Naive thymus-derived CD4-positive, alpha-beta T cell (primary cell): Measurements from ENCODE around the gene PRKAG2. TPM values are rescaled to one million over a fixed set of nuclear protein-coding genes. Genes with fewer than 3 reads are reported as not detected.

Source experiments
- ATAC-seq: fragments of 150-1000 bp; cut with Tn5 transposase; 2 replicates; pipeline ENCODE4 v1.10.0; 2021; ENCODE audit warnings: mild to moderate bottlenecking, moderate library complexity
- CTCF ChIA-PET: fragments of 350-600 bp; sonication (Branson Sonifier 250); formaldehyde crosslinking; loops from one replicate; lab custom pipeline; 2021; ENCODE audit warnings: antibody characterized with exemption; lab: Charles Lee
- POLR2A ChIA-PET: fragments of 350-600 bp; sonication (Branson Sonifier 250); formaldehyde crosslinking; loops from one replicate; lab custom pipeline; 2021; ENCODE audit warnings: antibody characterized with exemption, inconsistent platforms; lab: Charles Lee
- DNase-seq, 9 donors: peaks; one replicate each; pipeline versions ENCODE4 v3.0.0 to v3.0.0-alpha.2; 2020 to 2022; ENCODE audit warnings: mixed read lengths in 1 of 9
- H3K27ac ChIP-seq: one replicate; pipeline ENCODE4 v1.7.0; 2013; ENCODE audit warnings: mild to moderate bottlenecking, low read depth, low read length, moderate library complexity
- H3K27me3 ChIP-seq, 2 donors: one replicate each; pipeline ENCODE4 v1.7.0; 2013; ENCODE audit warnings: low read length in 2 of 2, mild to moderate bottlenecking in 2 of 2, moderate library complexity in 2 of 2; ENCODE audit not compliant: control insufficient read depth in 2 of 2, insufficient read depth in 2 of 2
- H3K36me3 ChIP-seq, 3 experiments: 1 replicate in 2 of 3; 2 replicates in 1 of 3; pipeline ENCODE4 v1.7.0; 2013; ENCODE audit warnings: low read length in 3 of 3, mild to moderate bottlenecking in 3 of 3, moderate library complexity in 1 of 3; ENCODE audit not compliant: insufficient read depth in 3 of 3, control insufficient read depth in 2 of 3
- H3K4me1 ChIP-seq, 2 donors: one replicate each; pipeline ENCODE4 v1.7.0; 2013; ENCODE audit warnings: low read length in 2 of 2, mild to moderate bottlenecking in 2 of 2, moderate library complexity in 1 of 2; ENCODE audit not compliant: control insufficient read depth in 2 of 2, insufficient read depth in 2 of 2
- H3K4me3 ChIP-seq: 2 replicates; pipeline ENCODE4 v1.7.0; 2013; ENCODE audit warnings: mild to moderate bottlenecking, low read length
- H3K9me3 ChIP-seq, 3 experiments: 1 replicate in 2 of 3; 2 replicates in 1 of 3; pipeline ENCODE4 v1.7.0; 2013; ENCODE audit warnings: low read length in 3 of 3; ENCODE audit not compliant: control insufficient read depth in 2 of 3
- H3K27ac Mint-ChIP-seq, 9 donors: one replicate each; pipeline ENCODE4 v1.8.0; 2020 to 2022; ENCODE audit warnings: mixed read lengths in 9 of 9, mild to moderate bottlenecking in 8 of 9, moderate library complexity in 5 of 9, inconsistent platforms in 2 of 9
- H3K27me3 Mint-ChIP-seq, 5 donors: one replicate each; pipeline ENCODE4 v1.8.0; 2021 to 2022; ENCODE audit warnings: mixed read lengths in 5 of 5, mild to moderate bottlenecking in 1 of 5
- H3K36me3 Mint-ChIP-seq, 5 donors: one replicate each; pipeline ENCODE4 v1.8.0; 2020 to 2022; ENCODE audit warnings: mixed read lengths in 5 of 5, mild to moderate bottlenecking in 3 of 5, inconsistent platforms in 1 of 5
- H3K4me1 Mint-ChIP-seq, 7 donors: one replicate each; pipeline ENCODE4 v1.8.0; 2020 to 2022; ENCODE audit warnings: mixed read lengths in 7 of 7, mild to moderate bottlenecking in 3 of 7, inconsistent platforms in 1 of 7
- H3K4me3 Mint-ChIP-seq, 10 donors: one replicate each; pipeline ENCODE4 v1.8.0; 2020 to 2022; ENCODE audit warnings: mild to moderate bottlenecking in 10 of 10, mixed read lengths in 10 of 10, moderate library complexity in 6 of 10, inconsistent platforms in 2 of 10
- H3K9me3 Mint-ChIP-seq, 11 donors: one replicate each; pipeline ENCODE4 v1.8.0; 2020 to 2022; ENCODE audit warnings: mixed read lengths in 11 of 11, mild to moderate bottlenecking in 4 of 11, inconsistent platforms in 1 of 11, moderate library complexity in 1 of 11
- intact Hi-C, 2 donors: fragments of 100-400 bp; cut with micrococcal nuclease; formaldehyde crosslinking; loops; one replicate each; pipeline ENCODE4 v1.15.1; 2023
- polyA plus RNA-seq, 2 donors: library from polyadenylated mRNA; unstranded; fragments of 300-500 nt; fragmentation: Illumina TruSeq; gene quantifications; one replicate each; pipeline ENCODE4 v1.2.3, GENCODE V29; 2021
- total RNA-seq, 6 experiments: library from RNA in 5 of 6; stranded (reverse) in 5 of 6; gene quantifications; 1 replicate in 5 of 6; 2 replicates in 1 of 6; pipeline ENCODE4 v1.2.3 and lab custom pipeline; 2021 to 2026

PRKAG2 gene
- total and polyA plus RNA-seq, 7 experiments from 2014 or later, result 15.0 to 74.4 (median 55.7) TPM

DNA sequence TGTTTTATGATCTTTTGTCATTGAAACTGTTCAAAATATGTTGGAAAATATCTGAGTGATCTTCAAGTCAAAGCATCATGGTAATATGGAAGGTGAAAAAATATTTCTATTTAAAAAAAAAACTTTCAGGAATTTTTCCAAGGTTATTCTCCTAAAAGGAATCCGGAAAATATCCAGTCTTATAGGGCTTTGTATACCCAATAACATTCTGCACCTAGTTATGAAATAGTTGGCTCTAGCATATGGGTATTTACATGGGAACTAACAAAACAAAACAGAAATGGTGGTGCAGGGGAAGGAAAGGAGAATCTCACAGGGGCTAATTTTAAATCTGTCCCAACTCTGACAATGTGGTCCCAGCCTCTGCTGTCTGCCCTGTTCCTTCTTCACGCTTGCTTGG is 190.1 kb downstream of the PRKAG2 start:
- DNase-seq (no peak), ATAC-seq (no peak)
- ChIA-PET POLR2A (no interaction called here), CTCF (no interaction called here)
- Mint-ChIP-seq H3K9me3 (no peaks in the 10 kb centered on the region), H3K4me1 (peaks cover 0 to 10% (median 6%) of the 10 kb centered on the region in 7 donors), H3K36me3 (peaks cover 0 to 8% (median 0%) of the 10 kb centered on the region in 5 donors), H3K4me3 (no peak overlapping the region), H3K27me3 (no peaks in the 10 kb centered on the region), H3K27ac (no peak overlapping the region)
- H3K27ac ChIP-seq, result no peak overlapping the region
- no peaks in the 10 kb centered on the region for H3K9me3 ChIP-seq
- H3K4me3 ChIP-seq, result no peak overlapping the region
- no peaks in the 10 kb centered on the region for H3K4me1 ChIP-seq
- intact Hi-C loops, result no loop called here
- H3K27me3 ChIP-seq, result no peaks in the 10 kb centered on the region
- peaks cover 0 to 7% (median 0%) of the 10 kb centered on the region in 3 experiments for H3K36me3 ChIP-seq

DNA sequence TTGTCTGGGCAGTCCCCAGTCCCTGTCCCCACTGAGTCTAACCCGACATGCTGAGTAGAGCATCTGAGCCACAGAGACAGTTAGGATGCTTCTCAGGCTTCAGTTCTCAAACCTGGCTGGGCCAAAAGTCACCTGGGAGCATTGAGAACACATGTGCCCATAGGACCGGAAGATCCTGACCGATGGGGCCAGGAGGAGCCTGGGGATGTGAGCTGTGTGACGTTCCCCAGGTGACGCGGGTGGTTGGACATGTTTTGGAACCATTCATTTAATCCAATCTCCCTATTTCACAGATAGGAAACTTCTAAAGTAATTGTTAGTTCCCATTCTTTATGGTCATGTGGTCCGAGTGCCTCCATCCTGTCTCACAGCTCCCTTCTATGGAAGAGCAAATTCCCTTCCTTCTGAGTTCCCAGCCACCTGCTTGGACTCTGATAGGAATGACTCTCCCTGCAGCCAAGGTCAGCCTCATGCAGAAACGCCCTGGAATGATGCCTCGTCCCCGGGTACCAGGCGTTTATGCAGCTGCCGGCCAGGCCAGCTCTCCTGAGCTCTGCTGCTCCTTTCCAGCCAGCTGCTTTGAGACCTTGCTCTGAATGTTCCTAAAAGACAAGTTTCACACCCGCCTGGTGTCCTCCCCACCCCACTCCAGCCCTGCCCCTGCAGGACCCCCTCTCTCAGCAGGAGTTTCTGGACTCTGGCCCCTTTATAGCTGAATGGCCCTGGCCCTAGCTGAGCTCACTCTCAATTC is 190.7 kb downstream of the PRKAG2 start:
- Mint-ChIP-seq H3K27ac (no peak overlapping the region), H3K4me1 (peaks cover 0 to 15% (median 12%) of the 10 kb centered on the region in 7 donors), H3K36me3 (peaks cover 0 to 9% (median 0%) of the 10 kb centered on the region in 5 donors), H3K4me3 (no peak overlapping the region), H3K27me3 (no peaks in the 10 kb centered on the region), H3K9me3 (no peaks in the 10 kb centered on the region)
- Histone ChIP-seq H3K4me3 (no peak overlapping the region), H3K27me3 (no peaks in the 10 kb centered on the region), H3K4me1 (no peaks in the 10 kb centered on the region), H3K9me3 (no peaks in the 10 kb centered on the region), H3K36me3 (peaks cover 0 to 7% (median 0%) of the 10 kb centered on the region in 3 experiments), H3K27ac (no peak overlapping the region)
- ChIA-PET POLR2A (no interaction called here), CTCF (no interaction called here)
- intact Hi-C loops, result no loop called here
- ATAC-seq (no peak), DNase-seq (no peak)

- H3K27ac ChIP-seq, result no peak overlapping the region
- CTCF ChIA-PET, result interaction anchor here (0.6 kb wide), 1 partner anchor 725 kb away, joined by 4 read pairs; no protein-coding TSS in a partner anchor
- Mint-ChIP-seq H3K4me3 (no peak overlapping the region), H3K27ac (peak overlapping the region in 2 of 9 donors; percentile 36 to 77), H3K4me1 (peaks cover 0 to 31% (median 26%) of the 10 kb centered on the region in 7 donors), H3K27me3 (no peaks in the 10 kb centered on the region), H3K36me3 (peaks cover 0 to 8% (median 0%) of the 10 kb centered on the region in 5 donors), H3K9me3 (no peaks in the 10 kb centered on the region)
- no peaks in the 10 kb centered on the region for H3K4me1 ChIP-seq
- no peaks in the 10 kb centered on the region for H3K27me3 ChIP-seq
- ATAC-seq (no peak), DNase-seq (no peak)
- H3K4me3 ChIP-seq, result no peak overlapping the region
- H3K36me3 ChIP-seq, result peaks cover 0 to 4% (median 0%) of the 10 kb centered on the region in 3 experiments
- no peaks in the 10 kb centered on the region for H3K9me3 ChIP-seq
- intact Hi-C loops, result no loop called here
- POLR2A ChIA-PET, result no interaction called here
Observed at GRCh38 chr7:151684408-151685175, 192.3 kb downstream of the PRKAG2 start.

DNA sequence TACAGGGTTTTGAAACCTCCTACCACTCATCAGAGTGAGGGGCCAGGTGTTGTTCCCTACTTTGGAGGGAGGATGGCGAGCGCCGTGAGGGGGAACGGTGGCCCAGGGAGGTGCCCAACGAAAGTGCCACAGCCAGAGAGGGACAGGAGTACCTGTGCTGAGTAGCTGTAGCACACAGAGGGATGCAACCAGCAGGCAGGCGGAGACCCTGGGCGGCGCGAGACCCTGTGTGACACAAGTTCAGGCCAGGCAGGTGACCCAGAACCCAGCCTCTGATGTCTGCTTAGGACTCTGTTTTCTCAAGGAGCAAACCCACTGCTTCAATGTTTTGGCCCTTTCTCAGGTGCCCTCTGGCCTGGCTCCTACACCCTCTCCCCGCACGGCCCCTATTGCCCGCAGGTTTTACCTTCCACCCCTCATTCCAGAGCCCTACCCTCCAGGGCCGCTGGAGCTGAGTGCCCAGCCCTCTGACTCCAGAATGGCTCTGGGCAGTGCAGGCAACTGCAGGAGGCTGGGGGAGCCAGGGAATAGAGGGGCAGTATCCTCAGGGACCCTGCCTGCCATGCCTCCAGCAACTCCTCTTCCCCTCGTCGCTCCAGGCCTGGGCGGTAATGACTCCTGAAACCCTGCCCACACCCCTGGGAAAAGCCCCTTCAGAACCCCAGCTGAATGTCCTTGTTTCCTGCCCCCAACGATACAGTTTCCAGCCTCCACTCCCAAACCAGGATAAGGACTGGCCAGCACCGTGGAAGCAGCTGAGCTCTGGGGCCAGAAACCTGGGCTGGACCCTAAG is 193.1 kb downstream of the PRKAG2 start:
- no peaks in the 10 kb centered on the region for H3K36me3 ChIP-seq
- CTCF ChIA-PET, result interaction anchor here (0.6 kb wide), 1 partner anchor 726 kb away, joined by 4 read pairs; no protein-coding TSS in a partner anchor
- H3K27ac Mint-ChIP-seq, result no peak overlapping the region
- H3K4me1 Mint-ChIP-seq, result peaks cover 5 to 39% (median 34%) of the 10 kb centered on the region in 7 donors
- no peaks in the 10 kb centered on the region for H3K27me3 Mint-ChIP-seq
- intact Hi-C loops, result no loop called here
- H3K27me3 ChIP-seq, result no peaks in the 10 kb centered on the region
- H3K27ac ChIP-seq, result no peak overlapping the region
- no peak overlapping the region for H3K4me3 Mint-ChIP-seq
- no peaks in the 10 kb centered on the region for H3K9me3 Mint-ChIP-seq
- peaks cover 0 to 8% (median 0%) of the 10 kb centered on the region in 5 donors for H3K36me3 Mint-ChIP-seq
- no peak for DNase-seq
- H3K4me1 ChIP-seq, result peaks cover 0 to 7% of the 10 kb centered on the region in 2 donors
- no peak for ATAC-seq
- no peaks in the 10 kb centered on the region for H3K9me3 ChIP-seq
- H3K4me3 ChIP-seq, result no peak overlapping the region
- POLR2A ChIA-PET, result no interaction called here

DNA sequence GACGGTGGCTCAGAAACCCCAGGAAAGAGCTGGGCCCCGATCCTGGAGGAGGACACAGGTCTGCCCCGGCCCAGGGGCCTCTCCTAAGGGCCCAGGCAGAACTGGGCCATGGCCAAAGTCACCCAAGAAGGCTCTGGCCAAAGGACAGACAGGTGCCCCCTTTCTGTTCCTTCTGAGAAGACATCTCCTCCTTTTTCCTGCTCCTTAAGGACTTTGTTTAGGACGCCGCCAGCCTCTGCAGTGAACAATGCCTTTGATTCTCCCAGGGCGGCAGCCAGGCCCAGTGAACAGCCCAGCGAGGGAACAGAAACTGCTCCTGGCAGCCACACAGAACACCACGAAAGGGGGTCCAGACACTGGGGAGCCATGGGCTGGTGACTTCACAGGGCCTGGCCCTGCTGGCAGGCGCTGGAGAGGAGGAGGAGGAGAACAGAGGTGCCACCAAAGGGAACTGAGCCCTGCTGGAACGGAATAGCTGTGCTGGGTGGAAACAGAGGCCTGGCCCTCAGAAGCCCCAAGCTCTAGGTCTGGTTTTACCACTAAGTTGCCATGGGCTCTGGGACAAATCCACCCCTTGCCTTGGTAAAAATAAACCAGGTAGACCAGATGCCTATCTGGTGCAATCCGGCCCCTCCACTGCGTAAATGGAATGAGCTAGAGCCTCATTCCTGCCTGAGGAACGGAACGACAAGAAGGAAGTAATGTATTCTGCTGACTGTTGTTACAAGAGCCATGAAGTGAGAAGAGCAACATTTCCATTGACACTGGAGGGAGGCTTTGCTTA is 193.9 kb downstream of the PRKAG2 start:
- Mint-ChIP-seq H3K27me3 (no peaks in the 10 kb centered on the region), H3K4me3 (no peak overlapping the region), H3K9me3 (no peaks in the 10 kb centered on the region), H3K27ac (no peak overlapping the region), H3K36me3 (peaks cover 0 to 9% (median 0%) of the 10 kb centered on the region in 5 donors), H3K4me1 (peaks cover 6 to 46% (median 38%) of the 10 kb centered on the region in 7 donors)
- intact Hi-C loops, result no loop called here
- ATAC-seq, result no peak
- DNase-seq, result no peak
- Histone ChIP-seq H3K27me3 (no peaks in the 10 kb centered on the region), H3K4me3 (no peak overlapping the region), H3K4me1 (peaks cover 0 to 7% of the 10 kb centered on the region in 2 donors), H3K36me3 (no peaks in the 10 kb centered on the region), H3K27ac (no peak overlapping the region), H3K9me3 (no peaks in the 10 kb centered on the region)
- ChIA-PET POLR2A (no interaction called here), CTCF (no interaction called here)

- Mint-ChIP-seq H3K4me1 (peaks cover 6 to 51% (median 42%) of the 10 kb centered on the region in 7 donors), H3K4me3 (no peak overlapping the region), H3K27me3 (no peaks in the 10 kb centered on the region), H3K36me3 (peaks cover 0 to 15% (median 0%) of the 10 kb centered on the region in 5 donors), H3K27ac (peak overlapping the region in 1 of 9 donors; percentile 44), H3K9me3 (no peaks in the 10 kb centered on the region)
- H3K27me3 ChIP-seq, result no peaks in the 10 kb centered on the region
- ChIA-PET CTCF (no interaction called here), POLR2A (no interaction called here)
- intact Hi-C loops, result no loop called here
- H3K27ac ChIP-seq, result no peak overlapping the region
- ATAC-seq (no peak), DNase-seq (no peak)
- no peak overlapping the region for H3K4me3 ChIP-seq
- H3K36me3 ChIP-seq, result no peaks in the 10 kb centered on the region
- H3K9me3 ChIP-seq, result no peaks in the 10 kb centered on the region
- H3K4me1 ChIP-seq, result peaks cover 0 to 7% of the 10 kb centered on the region in 2 donors
Observed at GRCh38 chr7:151681726-151682125, 195.2 kb downstream of the PRKAG2 start.
